MCF 10A (cell line): ENCODE data around the gene SCYGR7. TPM values are rescaled to one million over a fixed set of nuclear protein-coding genes. Genes with fewer than 3 reads are reported as not detected.

Experiments used
- BruUV-seq: library from RNA; stranded (reverse); fragments of 400-500 nt; replicated peaks from 2 replicates; lab custom pipeline; 2021; lab: Mats Ljungman, UMichigan
- CTCF ChIA-PET: fragments of 300-600 bp; sonication (Branson Sonifier 250); formaldehyde crosslinking; extraction: SDS; loops from one replicate; lab custom pipeline; 2021; ENCODE audit warnings: antibody characterized with exemption, inconsistent platforms; lab: Yijun Ruan, JAX
- POLR2A ChIA-PET: fragments of 300-600, 350-650 bp; sonication (Branson Sonifier 250); formaldehyde crosslinking; extraction: SDS; loops from one replicate; lab custom pipeline; 2020; ENCODE audit warnings: antibody characterized with exemption, inconsistent platforms; lab: Yijun Ruan, JAX
- DNase-seq: peaks from one replicate; pipeline ENCODE4 v3.0.0-alpha.2; 2018; ENCODE audit not compliant: unreplicated experiment
- H3K27ac Mint-ChIP-seq: one replicate; pipeline ENCODE4 v1.8.0; 2022; ENCODE audit warnings: mild to moderate bottlenecking, low read depth, mixed read lengths; ENCODE audit not compliant: unreplicated experiment
- H3K27me3 Mint-ChIP-seq: one replicate; pipeline ENCODE4 v1.8.0; 2022; ENCODE audit warnings: mixed read lengths; ENCODE audit not compliant: insufficient read depth, unreplicated experiment
- H3K36me3 Mint-ChIP-seq: one replicate; pipeline ENCODE4 v1.8.0; 2022; ENCODE audit warnings: mild to moderate bottlenecking, moderate library complexity, mixed read lengths; ENCODE audit not compliant: insufficient read depth, unreplicated experiment
- H3K4me1 Mint-ChIP-seq: one replicate; pipeline ENCODE4 v1.8.0; 2022; ENCODE audit warnings: mixed read lengths; ENCODE audit not compliant: insufficient read depth, unreplicated experiment
- H3K4me3 Mint-ChIP-seq: one replicate; pipeline ENCODE4 v1.8.0; 2022; ENCODE audit warnings: mild to moderate bottlenecking, moderate library complexity, mixed read lengths; ENCODE audit not compliant: unreplicated experiment
- H3K9me3 Mint-ChIP-seq: one replicate; pipeline ENCODE4 v1.8.0; 2022; ENCODE audit warnings: mixed read lengths; ENCODE audit not compliant: unreplicated experiment
- intact Hi-C: fragments of 100-400 bp; cut with micrococcal nuclease; formaldehyde crosslinking; loops from 2 replicates; pipeline ENCODE4 v1.14.1; 2022
- total RNA-seq: library from RNA; stranded (reverse); gene quantifications from 2 replicates; pipeline ENCODE4 v1.2.3, GENCODE V29; 2022
- TF ChIP-seq, protein P1 (sequence below): fragments of 200-600 bp; IDR thresholded peaks from one replicate; pipeline ENCODE4 v1.8.0; 2022; ENCODE audit warnings: antibody characterized with exemption, mild to moderate bottlenecking; ENCODE audit not compliant: unreplicated experiment

SCYGR7 gene
- total RNA-seq, 1 experiment from 2014 or later, result not detected

DNA sequence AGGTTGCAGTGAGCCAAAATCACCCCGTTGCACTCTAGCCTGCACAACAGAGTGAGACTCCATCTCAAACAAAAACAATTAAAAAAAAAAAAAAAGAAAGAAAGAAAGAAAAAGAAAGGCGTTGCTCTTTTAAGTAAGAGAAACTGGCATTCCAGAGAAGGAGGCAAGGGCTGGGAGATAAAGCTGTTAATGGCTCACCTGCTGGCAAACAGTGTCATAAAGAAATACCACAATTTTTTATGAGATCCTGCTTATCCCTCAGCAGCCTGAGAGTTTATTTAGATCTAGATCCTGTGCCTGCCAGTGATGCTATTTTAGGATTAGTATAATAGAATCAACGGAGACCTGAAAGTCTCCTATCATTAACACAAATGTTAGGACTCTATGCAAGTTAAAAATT is 26.6 kb upstream of the SCYGR7 start:
- no peak for DNase-seq
- TF ChIP-seq, protein P1, sequence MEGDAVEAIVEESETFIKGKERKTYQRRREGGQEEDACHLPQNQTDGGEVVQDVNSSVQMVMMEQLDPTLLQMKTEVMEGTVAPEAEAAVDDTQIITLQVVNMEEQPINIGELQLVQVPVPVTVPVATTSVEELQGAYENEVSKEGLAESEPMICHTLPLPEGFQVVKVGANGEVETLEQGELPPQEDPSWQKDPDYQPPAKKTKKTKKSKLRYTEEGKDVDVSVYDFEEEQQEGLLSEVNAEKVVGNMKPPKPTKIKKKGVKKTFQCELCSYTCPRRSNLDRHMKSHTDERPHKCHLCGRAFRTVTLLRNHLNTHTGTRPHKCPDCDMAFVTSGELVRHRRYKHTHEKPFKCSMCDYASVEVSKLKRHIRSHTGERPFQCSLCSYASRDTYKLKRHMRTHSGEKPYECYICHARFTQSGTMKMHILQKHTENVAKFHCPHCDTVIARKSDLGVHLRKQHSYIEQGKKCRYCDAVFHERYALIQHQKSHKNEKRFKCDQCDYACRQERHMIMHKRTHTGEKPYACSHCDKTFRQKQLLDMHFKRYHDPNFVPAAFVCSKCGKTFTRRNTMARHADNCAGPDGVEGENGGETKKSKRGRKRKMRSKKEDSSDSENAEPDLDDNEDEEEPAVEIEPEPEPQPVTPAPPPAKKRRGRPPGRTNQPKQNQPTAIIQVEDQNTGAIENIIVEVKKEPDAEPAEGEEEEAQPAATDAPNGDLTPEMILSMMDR, result no peak
- no peaks in the 10 kb centered on the region for H3K36me3 Mint-ChIP-seq
- H3K4me1 Mint-ChIP-seq, result peaks cover 16% of the 10 kb centered on the region
- intact Hi-C loops, result no loop called here
- H3K9me3 Mint-ChIP-seq, result no peaks in the 10 kb centered on the region
- ChIA-PET CTCF (interaction anchor here (0.6 to 1.6 kb wide), 2 partner anchors 64 to 188 kb away, joined by 3 to 4 read pairs; no protein-coding TSS in a partner anchor), POLR2A (no interaction called here)
- H3K4me3 Mint-ChIP-seq, result no peak overlapping the region
- BruUV-seq, result no TSS peak
- H3K27ac Mint-ChIP-seq, result no peak overlapping the region
- no peaks in the 10 kb centered on the region for H3K27me3 Mint-ChIP-seq

DNA sequence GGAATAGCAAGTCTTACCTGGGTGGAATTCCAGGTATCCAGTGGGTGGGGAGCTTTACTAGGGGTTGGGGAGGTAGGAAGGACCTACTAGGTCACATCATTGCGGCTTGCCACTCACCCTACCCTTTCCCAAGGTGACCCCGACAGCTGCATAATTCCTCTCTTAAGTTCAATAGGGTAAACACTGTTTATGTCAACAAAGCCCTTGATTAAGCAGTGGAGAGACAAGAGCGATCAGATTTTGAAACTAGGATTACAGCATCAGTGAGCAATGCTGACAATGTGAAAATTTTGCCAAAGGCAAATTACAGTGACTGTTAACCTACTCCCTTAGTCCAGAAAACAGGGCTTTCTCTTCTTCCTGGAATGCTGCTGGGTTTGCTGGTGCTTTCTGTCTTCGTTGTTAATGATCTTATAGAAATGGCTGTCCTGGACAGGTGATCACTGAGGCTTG is 24.8 kb upstream of the SCYGR7 start:
- Mint-ChIP-seq H3K27ac (no peak overlapping the region), H3K36me3 (no peaks in the 10 kb centered on the region), H3K4me3 (peak overlapping the region; percentile 10), H3K9me3 (no peaks in the 10 kb centered on the region), H3K4me1 (peaks cover 16% of the 10 kb centered on the region), H3K27me3 (no peaks in the 10 kb centered on the region)
- peak; percentile 66 for DNase-seq
- POLR2A ChIA-PET, result no interaction called here
- intact Hi-C loops, result no loop called here
- CTCF ChIA-PET, result interaction anchor here (0.5 to 1.6 kb wide), 4 partner anchors 31 to 545 kb away, joined by 3 to 4 read pairs (median 3); no protein-coding TSS in a partner anchor
- no TSS peak for BruUV-seq
- TF ChIP-seq, protein P1, result no peak

DNA sequence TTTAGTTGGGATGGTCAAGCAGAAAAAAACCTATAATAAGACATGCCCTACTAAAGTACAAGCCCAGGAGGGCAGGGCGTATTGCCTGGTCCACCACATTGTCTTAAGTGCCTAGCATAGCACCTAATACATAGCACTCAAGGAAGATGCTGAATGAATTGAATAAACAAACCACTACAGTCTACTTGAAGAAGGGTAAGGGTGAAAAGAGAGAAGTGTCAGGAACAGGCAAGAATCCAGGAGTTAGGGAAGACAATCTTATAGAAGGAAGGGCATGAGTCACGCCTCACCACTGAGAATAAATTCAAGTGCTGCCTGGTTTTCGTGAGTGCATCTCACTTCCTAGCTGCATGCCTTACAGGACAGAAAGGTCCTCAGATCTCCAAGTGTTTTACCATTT is 24.2 kb upstream of the SCYGR7 start:
- TF ChIP-seq, protein P1, result no peak
- BruUV-seq, result no TSS peak
- Mint-ChIP-seq H3K9me3 (no peaks in the 10 kb centered on the region), H3K27me3 (no peaks in the 10 kb centered on the region), H3K27ac (no peak overlapping the region), H3K4me1 (peaks cover 16% of the 10 kb centered on the region), H3K36me3 (no peaks in the 10 kb centered on the region), H3K4me3 (no peak overlapping the region)
- ChIA-PET CTCF (interaction anchor here (0.5 kb wide), 1 partner anchor 1569 kb away, joined by 4 read pairs; no protein-coding TSS in a partner anchor), POLR2A (interaction anchor here (0.8 to 1.2 kb wide), 2 partner anchors 62 to 109 kb away, joined by 3 read pairs; no protein-coding TSS in a partner anchor)
- DNase-seq, result peak; percentile 74
- intact Hi-C loops, result no loop called here

DNA sequence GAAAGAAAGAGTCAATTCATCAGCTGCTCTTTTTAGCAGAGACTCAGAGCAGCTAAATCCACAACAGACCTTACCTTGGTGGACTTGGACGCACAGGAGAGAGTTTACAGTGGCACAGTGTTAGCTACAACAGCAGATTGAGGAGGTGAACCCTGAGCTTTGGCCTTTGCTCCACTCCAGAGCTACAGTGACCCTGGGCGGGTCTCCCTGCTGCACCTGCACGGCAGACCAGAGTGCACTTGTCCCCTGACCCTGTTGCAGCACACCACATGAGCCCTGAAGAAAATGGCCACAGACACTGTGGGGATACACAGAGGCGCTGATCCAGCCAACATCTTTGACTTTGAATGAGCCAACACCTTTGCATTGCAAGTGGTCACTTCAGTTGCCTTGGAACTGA is 21.3 kb upstream of the SCYGR7 start:
- H3K4me1 Mint-ChIP-seq, result peaks cover 16% of the 10 kb centered on the region
- no TSS peak for BruUV-seq
- ChIA-PET CTCF (interaction anchor here (0.7 to 0.9 kb wide), 2 partner anchors 32 to 59 kb away, joined by 3 to 4 read pairs; no protein-coding TSS in a partner anchor), POLR2A (no interaction called here)
- H3K27me3 Mint-ChIP-seq, result no peaks in the 10 kb centered on the region
- H3K9me3 Mint-ChIP-seq, result no peaks in the 10 kb centered on the region
- TF ChIP-seq, protein P1, result no peak
- intact Hi-C loops, result no loop called here
- no peak overlapping the region for H3K27ac Mint-ChIP-seq
- no peak for DNase-seq
- H3K36me3 Mint-ChIP-seq, result no peaks in the 10 kb centered on the region
- no peak overlapping the region for H3K4me3 Mint-ChIP-seq
